GM19463 (cell line): ENCODE measurements around the gene INSYN1.
"Not testable (repeated sequence)": the region's sequence is repeated elsewhere in the genome, so short reads cannot be mapped to it uniquely, and the experiment has no call there.

ENCODE experiments used
- ATAC-seq: cut with Tn5 transposase; IDR thresholded peaks from one replicate; pipeline ENCODE4 v1.9.1; 2021; ENCODE audit warnings: mild to moderate bottlenecking, moderate library complexity; ENCODE audit not compliant: unreplicated experiment

The INSYN1 gene

GRCh38 chr15:73750438-73750837 is 2.7 kb downstream of the INSYN1 start:
- ATAC-seq = no peak

GRCh38 chr15:73749971-73750370 is 3.2 kb downstream of the INSYN1 start:
- ATAC-seq = no peak

GRCh38 chr15:73749533-73749932 is 3.6 kb downstream of the INSYN1 start:
- no peak for ATAC-seq

- ATAC-seq = no peak
Observed at GRCh38 chr15:73748730-73749129, 4.4 kb downstream of the INSYN1 start.

- ATAC-seq = no peak
Observed at GRCh38 chr15:73747847-73748590, 5.1 kb downstream of the INSYN1 start.

- no peak for ATAC-seq
Observed at GRCh38 chr15:73746883-73747282, 6.3 kb downstream of the INSYN1 start.

- no peak for ATAC-seq
Observed at GRCh38 chr15:73746261-73746660, 6.9 kb downstream of the INSYN1 start.

GRCh38 chr15:73745073-73745472 is 8.1 kb downstream of the INSYN1 start:
- ATAC-seq = no peak

- no peak for ATAC-seq
Observed at GRCh38 chr15:73744293-73744692, 8.9 kb downstream of the INSYN1 start.

- ATAC-seq = no peak
Observed at GRCh38 chr15:73741321-73741836, 11.8 kb downstream of the INSYN1 start.

GRCh38 chr15:73740152-73741048 is 12.8 kb downstream of the INSYN1 start:
- ATAC-seq = no peak

- ATAC-seq = no peak
Observed at GRCh38 chr15:73737535-73737934, 15.6 kb downstream of the INSYN1 start.

- no peak for ATAC-seq
Observed at GRCh38 chr15:73732930-73733329, 20.2 kb downstream of the INSYN1 start.

- not testable (repeated sequence) for ATAC-seq
Observed at GRCh38 chr15:73732051-73732450, 21.1 kb downstream of the INSYN1 start.

- ATAC-seq = no peak
Observed at GRCh38 chr15:73727330-73727976, 25.7 kb downstream of the INSYN1 start.

- no peak for ATAC-seq
Observed at GRCh38 chr15:73724212-73724611, 28.9 kb downstream of the INSYN1 start.

- no peak for ATAC-seq
Observed at GRCh38 chr15:73723191-73723590, 30.0 kb downstream of the INSYN1 start.

- ATAC-seq = no peak
Observed at GRCh38 chr15:73722425-73722824, 30.7 kb downstream of the INSYN1 start.

- ATAC-seq = no peak
Observed at GRCh38 chr15:73718694-73719093, 34.5 kb downstream of the INSYN1 start.

- ATAC-seq = no peak
Observed at GRCh38 chr15:73717802-73718201, 35.3 kb downstream of the INSYN1 start.

GRCh38 chr15:73717206-73717605 is 35.9 kb downstream of the INSYN1 start:
- no peak for ATAC-seq
